CD4-positive, alpha-beta memory T cell (primary cell): ENCODE data around the gene RPA1. TPM values are rescaled to one million over a fixed set of nuclear protein-coding genes. Genes with fewer than 3 reads are reported as not detected.

Source experiments
- CTCF ChIA-PET: fragments of 350-600 bp; sonication (Branson Sonifier 250); formaldehyde crosslinking; loops from one replicate; lab custom pipeline; 2021; ENCODE audit warnings: inconsistent platforms; ENCODE audit not compliant: partially characterized antibody; lab: Charles Lee
- POLR2A ChIA-PET: fragments of 350-600 bp; sonication (Branson Sonifier 250); formaldehyde crosslinking; loops from one replicate; lab custom pipeline; 2021; ENCODE audit not compliant: partially characterized antibody; lab: Charles Lee
- DNase-seq, 5 donors: peaks; one replicate each; pipeline versions ENCODE4 v3.0.0 to v3.0.0-alpha.2; 2020 to 2022; ENCODE audit warnings: mixed read lengths in 1 of 5
- H3K27ac ChIP-seq: one replicate; pipeline ENCODE4 v1.7.0; 2013; ENCODE audit warnings: low read depth, low read length
- H3K27me3 ChIP-seq: 2 replicates; pipeline ENCODE4 v1.7.0; 2013; ENCODE audit warnings: mild to moderate bottlenecking, low read length, moderate library complexity; ENCODE audit not compliant: insufficient read depth
- H3K36me3 ChIP-seq: 2 replicates; pipeline ENCODE4 v1.7.0; 2013; ENCODE audit warnings: mild to moderate bottlenecking, low read length, moderate library complexity; ENCODE audit not compliant: insufficient read depth
- H3K4me1 ChIP-seq: 2 replicates; pipeline ENCODE4 v1.7.0; 2013; ENCODE audit warnings: mild to moderate bottlenecking, low read length, moderate library complexity; ENCODE audit not compliant: insufficient read depth
- H3K4me3 ChIP-seq, 2 donors: one replicate each; pipeline ENCODE4 v1.7.0; 2013; ENCODE audit warnings: low read length in 2 of 2, mild to moderate bottlenecking in 1 of 2
- H3K9me3 ChIP-seq, 2 donors: one replicate each; pipeline ENCODE4 v1.7.0; 2013; ENCODE audit warnings: low read length in 2 of 2, control low read depth in 1 of 2; ENCODE audit not compliant: control insufficient read depth in 1 of 2
- H3K27ac Mint-ChIP-seq, 7 donors: one replicate each; pipeline ENCODE4 v1.8.0; 2020 to 2021; ENCODE audit warnings: mixed read lengths in 7 of 7, mild to moderate bottlenecking in 6 of 7, inconsistent platforms in 3 of 7, moderate library complexity in 3 of 7
- H3K27me3 Mint-ChIP-seq, 2 donors: one replicate each; pipeline ENCODE4 v1.8.0; 2020 to 2021; ENCODE audit warnings: mixed read lengths in 2 of 2
- H3K36me3 Mint-ChIP-seq, 2 donors: one replicate each; pipeline ENCODE4 v1.8.0; 2020 to 2021; ENCODE audit warnings: mixed read lengths in 2 of 2, inconsistent platforms in 1 of 2, mild to moderate bottlenecking in 1 of 2
- H3K4me1 Mint-ChIP-seq, 4 donors: one replicate each; pipeline ENCODE4 v1.8.0; 2020 to 2021; ENCODE audit warnings: mixed read lengths in 4 of 4, mild to moderate bottlenecking in 1 of 4
- H3K4me3 Mint-ChIP-seq, 8 donors: one replicate each; pipeline ENCODE4 v1.8.0; 2020 to 2021; ENCODE audit warnings: mixed read lengths in 8 of 8, mild to moderate bottlenecking in 7 of 8, moderate library complexity in 6 of 8, inconsistent platforms in 3 of 8
- H3K9me3 Mint-ChIP-seq, 8 donors: one replicate each; pipeline ENCODE4 v1.8.0; 2020 to 2021; ENCODE audit warnings: mixed read lengths in 8 of 8, mild to moderate bottlenecking in 5 of 8, inconsistent platforms in 3 of 8, moderate library complexity in 1 of 8
- intact Hi-C: fragments of 100-400 bp; cut with micrococcal nuclease; formaldehyde crosslinking; loops from one replicate; pipeline ENCODE4 v1.15.1; 2023
- polyA plus RNA-seq, 2 donors: library from polyadenylated mRNA; unstranded; fragments of 300-500 nt; fragmentation: Illumina TruSeq; gene quantifications; one replicate each; pipeline ENCODE4 v1.2.3, GENCODE V29; 2021
- total RNA-seq, 2 experiments: library from RNA; stranded (reverse); gene quantifications; one replicate each; pipeline ENCODE4 v1.2.3, GENCODE V29; 2021

RPA1 gene
- total and polyA plus RNA-seq, 4 experiments from 2014 or later: 95.4 to 119 (median 107) TPM

DNA sequence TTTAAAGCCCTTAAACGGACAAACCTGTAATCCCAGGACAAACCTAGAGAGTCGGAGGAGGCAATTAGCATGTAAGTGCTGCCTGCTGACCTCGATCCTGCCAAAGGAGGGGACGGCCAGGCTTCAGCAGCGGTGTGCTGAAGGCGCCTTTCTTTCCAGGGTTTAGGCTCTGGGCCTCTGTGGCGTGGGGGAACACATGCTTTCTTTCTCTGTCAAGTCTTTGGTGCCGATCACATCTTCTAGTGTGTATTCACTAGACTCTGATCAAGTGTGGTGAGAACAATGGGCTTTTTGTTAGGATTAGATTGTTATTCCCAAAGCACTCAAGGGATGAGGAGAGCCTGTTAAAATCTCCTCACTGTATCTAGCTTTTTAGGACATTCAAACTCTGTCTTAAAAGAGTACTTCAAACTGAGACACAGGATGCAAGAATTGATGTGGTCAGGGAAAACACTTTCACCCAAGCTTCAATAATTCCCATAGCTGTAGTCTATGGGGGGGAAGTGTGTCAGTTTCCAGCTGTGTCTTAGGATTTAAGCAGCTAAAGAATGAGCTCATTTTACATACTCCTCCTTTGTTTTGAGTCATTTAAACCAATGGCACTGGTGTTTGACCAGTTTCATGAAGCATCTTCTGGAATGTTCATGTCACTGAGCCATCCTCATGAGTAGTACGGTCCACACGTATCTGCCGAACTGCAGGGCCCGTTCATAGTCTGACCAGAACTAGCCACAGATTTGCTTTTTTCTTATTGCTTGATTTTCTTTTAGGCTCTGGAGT is 51.2 kb downstream of the RPA1 start:
- H3K36me3 Mint-ChIP-seq: peaks cover 75 to 82% of the 10 kb centered on the region in 2 donors
- no peak overlapping the region for H3K4me3 Mint-ChIP-seq
- no peaks in the 10 kb centered on the region for H3K9me3 ChIP-seq
- ChIA-PET POLR2A (interaction anchor here (1.1 kb wide), 1 partner anchor 8 kb away, joined by 3 read pairs; no protein-coding TSS in a partner anchor), CTCF (interaction anchor here (1.0 to 3.4 kb wide), 10 partner anchors 9 to 364 kb away, joined by 3 to 16 read pairs (median 6); no protein-coding TSS in a partner anchor)
- no peak overlapping the region for H3K4me3 ChIP-seq
- intact Hi-C loops: no loop called here
- no peaks in the 10 kb centered on the region for H3K27me3 Mint-ChIP-seq
- no peak overlapping the region for H3K27ac ChIP-seq
- H3K9me3 Mint-ChIP-seq: no peaks in the 10 kb centered on the region
- H3K36me3 ChIP-seq: peaks cover 76% of the 10 kb centered on the region
- H3K27ac Mint-ChIP-seq: peak overlapping the region in 3 of 7 donors; percentile 66 to 74 (median 66)
- peaks cover 0 to 7% (median 2%) of the 10 kb centered on the region in 4 donors for H3K4me1 Mint-ChIP-seq
- H3K27me3 ChIP-seq: no peaks in the 10 kb centered on the region
- no peak for DNase-seq
- no peaks in the 10 kb centered on the region for H3K4me1 ChIP-seq

DNA sequence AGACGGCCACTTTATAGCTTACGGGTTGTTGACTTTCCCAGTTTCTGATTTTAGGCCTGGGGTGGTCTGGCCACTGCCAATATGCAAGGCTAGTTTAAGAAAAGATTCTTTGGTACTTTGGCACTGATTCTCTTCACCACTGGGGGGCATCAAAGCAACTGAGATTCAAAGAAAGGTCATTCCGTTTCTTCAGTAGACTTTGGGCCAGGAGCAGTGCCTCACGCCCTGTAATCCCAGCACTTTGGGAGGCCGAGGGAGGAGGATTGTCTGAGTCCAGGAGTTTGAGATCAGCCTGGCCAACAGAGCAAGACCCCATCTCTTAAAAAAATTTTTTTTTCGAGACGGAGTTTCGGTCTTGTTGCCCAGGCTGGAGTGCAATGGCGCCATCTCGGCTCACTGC is 53.0 kb downstream of the RPA1 start:
- Histone ChIP-seq H3K4me3 (no peak overlapping the region), H3K4me1 (no peaks in the 10 kb centered on the region), H3K36me3 (peaks cover 74% of the 10 kb centered on the region), H3K27me3 (no peaks in the 10 kb centered on the region), H3K9me3 (no peaks in the 10 kb centered on the region), H3K27ac (no peak overlapping the region)
- intact Hi-C loops: loop anchor here (1.0 kb wide), 1 partner anchor 159 kb away; the partner anchor contains the start of gene OVCA2
- peaks cover 62 to 77% of the 10 kb centered on the region in 2 donors for H3K36me3 Mint-ChIP-seq
- POLR2A ChIA-PET: no interaction called here
- CTCF ChIA-PET: interaction anchor here (0.8 to 3.4 kb wide), 11 partner anchors 10 to 448 kb away, joined by 3 to 16 read pairs (median 3); partner anchors contain the start of gene RTN4RL1
- no peak overlapping the region for H3K27ac Mint-ChIP-seq
- no peak overlapping the region for H3K4me3 Mint-ChIP-seq
- peak in 2 of 5 donors; percentile 26 to 28 for DNase-seq
- no peaks in the 10 kb centered on the region for H3K9me3 Mint-ChIP-seq
- H3K27me3 Mint-ChIP-seq: no peaks in the 10 kb centered on the region
- H3K4me1 Mint-ChIP-seq: peaks cover 0 to 4% (median 2%) of the 10 kb centered on the region in 4 donors

GRCh38 chr17:1883536-1883935 is 53.7 kb downstream of the RPA1 start:
- no peak overlapping the region for H3K4me3 Mint-ChIP-seq
- Histone ChIP-seq H3K4me3 (no peak overlapping the region), H3K4me1 (no peaks in the 10 kb centered on the region), H3K36me3 (peaks cover 77% of the 10 kb centered on the region), H3K27me3 (no peaks in the 10 kb centered on the region), H3K9me3 (no peaks in the 10 kb centered on the region), H3K27ac (no peak overlapping the region)
- H3K36me3 Mint-ChIP-seq: peaks cover 63 to 78% of the 10 kb centered on the region in 2 donors
- intact Hi-C loops: no loop called here
- ChIA-PET POLR2A (no interaction called here), CTCF (interaction anchor here (0.8 to 3.4 kb wide), 8 partner anchors 12 to 447 kb away, joined by 3 to 16 read pairs (median 3); partner anchors contain the start of gene RTN4RL1)
- H3K9me3 Mint-ChIP-seq: no peaks in the 10 kb centered on the region
- DNase-seq: no peak
- peaks cover 0 to 3% (median under 1%) of the 10 kb centered on the region in 4 donors for H3K4me1 Mint-ChIP-seq
- H3K27ac Mint-ChIP-seq: peak overlapping the region in 1 of 7 donors; percentile 41
- no peaks in the 10 kb centered on the region for H3K27me3 Mint-ChIP-seq

DNA sequence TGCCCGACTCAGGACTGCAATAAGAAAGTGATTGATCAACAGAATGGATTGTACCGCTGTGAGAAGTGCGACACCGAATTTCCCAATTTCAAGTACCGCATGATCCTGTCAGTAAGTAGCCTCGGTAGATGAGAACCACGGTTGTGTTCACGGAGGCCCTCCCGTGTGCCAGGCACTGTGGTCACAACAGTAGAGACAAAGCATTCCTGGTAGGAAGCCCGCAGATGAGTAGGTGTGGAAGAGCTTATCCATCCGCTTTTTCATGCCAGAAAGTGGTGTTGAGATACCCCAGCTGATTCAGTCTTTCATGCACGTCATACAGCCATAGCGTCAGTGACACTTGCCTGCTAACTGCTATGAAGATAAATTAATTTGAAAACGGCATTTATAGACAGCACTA is 58.9 kb downstream of the RPA1 start:
- Histone ChIP-seq H3K27me3 (no peaks in the 10 kb centered on the region), H3K27ac (no peak overlapping the region), H3K36me3 (peaks cover 60% of the 10 kb centered on the region), H3K9me3 (no peaks in the 10 kb centered on the region), H3K4me1 (peaks cover 6% of the 10 kb centered on the region), H3K4me3 (no peak overlapping the region)
- ChIA-PET CTCF (interaction anchor here (0.5 to 1.2 kb wide), 3 partner anchors 166 to 672 kb away, joined by 3 read pairs; no protein-coding TSS in a partner anchor), POLR2A (interaction anchor here (0.7 kb wide), 1 partner anchor 169 kb away, joined by 3 read pairs; no protein-coding TSS in a partner anchor)
- no peak overlapping the region for H3K4me3 Mint-ChIP-seq
- no peak overlapping the region for H3K27ac Mint-ChIP-seq
- no peaks in the 10 kb centered on the region for H3K27me3 Mint-ChIP-seq
- H3K4me1 Mint-ChIP-seq: peaks cover 4 to 9% (median 8%) of the 10 kb centered on the region in 4 donors
- no peak for DNase-seq
- H3K9me3 Mint-ChIP-seq: no peaks in the 10 kb centered on the region
- H3K36me3 Mint-ChIP-seq: peaks cover 59 to 69% of the 10 kb centered on the region in 2 donors
- intact Hi-C loops: no loop called here

DNA sequence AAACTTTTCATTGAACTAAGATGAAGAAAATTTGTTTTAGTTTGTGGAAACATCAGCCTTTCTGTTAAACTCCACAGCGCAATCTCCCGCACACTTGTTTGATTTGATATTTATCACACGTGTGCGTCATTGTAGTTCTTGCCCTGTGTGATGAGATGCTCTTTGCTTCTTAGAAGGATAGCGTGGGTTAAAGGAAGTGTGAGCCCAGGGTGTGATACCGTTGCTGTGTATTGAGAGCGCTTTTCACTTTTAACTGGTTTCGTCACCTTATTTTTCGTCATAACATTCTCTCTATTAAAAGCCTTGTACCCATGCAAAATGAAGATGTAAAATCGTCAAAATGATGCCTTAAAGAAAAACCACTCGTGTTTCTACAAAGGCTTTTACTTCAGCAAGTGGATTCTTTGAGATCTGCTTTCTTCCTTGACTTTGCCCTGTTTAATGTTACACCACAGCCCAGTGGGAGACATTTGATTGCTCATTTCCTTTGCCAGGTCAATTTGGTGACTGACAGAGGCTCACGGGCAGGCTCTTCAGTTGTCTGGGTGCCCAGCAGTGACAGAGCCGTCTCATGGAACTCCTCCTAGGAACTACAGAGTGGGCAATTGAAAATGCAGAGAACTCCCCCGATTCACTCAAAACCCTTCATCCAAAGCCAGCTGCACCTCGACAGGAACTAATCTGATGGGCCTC is 61.1 kb downstream of the RPA1 start:
- peak overlapping the region in 5 of 8 donors; percentile 8 to 59 (median 49) for H3K4me3 Mint-ChIP-seq
- DNase-seq: peak; percentile 25 to 63 (median 39)
- H3K9me3 ChIP-seq: no peaks in the 10 kb centered on the region
- peaks cover 4 to 9% (median 6%) of the 10 kb centered on the region in 4 donors for H3K4me1 Mint-ChIP-seq
- peaks cover 51% of the 10 kb centered on the region for H3K36me3 ChIP-seq
- H3K4me1 ChIP-seq: peaks cover 6% of the 10 kb centered on the region
- ChIA-PET POLR2A (no interaction called here), CTCF (no interaction called here)
- no peak overlapping the region for H3K4me3 ChIP-seq
- H3K36me3 Mint-ChIP-seq: peaks cover 51 to 66% of the 10 kb centered on the region in 2 donors
- no peaks in the 10 kb centered on the region for H3K27me3 ChIP-seq
- no peaks in the 10 kb centered on the region for H3K9me3 Mint-ChIP-seq
- intact Hi-C loops: no loop called here
- no peaks in the 10 kb centered on the region for H3K27me3 Mint-ChIP-seq
- peak overlapping the region; percentile 58 to 89 (median 85) for H3K27ac Mint-ChIP-seq
- H3K27ac ChIP-seq: peak overlapping the region; percentile 18

GRCh38 chr17:1894753-1895339 is 65.0 kb downstream of the RPA1 start:
- Histone ChIP-seq H3K27ac (no peak overlapping the region), H3K27me3 (no peaks in the 10 kb centered on the region), H3K36me3 (peaks cover 45% of the 10 kb centered on the region), H3K4me1 (peaks cover 6% of the 10 kb centered on the region), H3K9me3 (no peaks in the 10 kb centered on the region), H3K4me3 (no peak overlapping the region)
- H3K27ac Mint-ChIP-seq: peak overlapping the region in 2 of 7 donors; percentile 68 to 75
- DNase-seq: no peak
- peaks cover 71 to 75% of the 10 kb centered on the region in 2 donors for H3K36me3 Mint-ChIP-seq
- H3K27me3 Mint-ChIP-seq: no peaks in the 10 kb centered on the region
- intact Hi-C loops: no loop called here
- ChIA-PET CTCF (no interaction called here), POLR2A (no interaction called here)
- H3K4me1 Mint-ChIP-seq: peaks cover 4 to 9% (median 6%) of the 10 kb centered on the region in 4 donors
- no peaks in the 10 kb centered on the region for H3K9me3 Mint-ChIP-seq
- no peak overlapping the region for H3K4me3 Mint-ChIP-seq
